ENCODE data around the gene LNPEP.
"Not testable (repeated sequence)": the region's sequence is repeated elsewhere in the genome, so short reads cannot be mapped to it uniquely, and the experiment has no call there.

LNPEP gene

DNA sequence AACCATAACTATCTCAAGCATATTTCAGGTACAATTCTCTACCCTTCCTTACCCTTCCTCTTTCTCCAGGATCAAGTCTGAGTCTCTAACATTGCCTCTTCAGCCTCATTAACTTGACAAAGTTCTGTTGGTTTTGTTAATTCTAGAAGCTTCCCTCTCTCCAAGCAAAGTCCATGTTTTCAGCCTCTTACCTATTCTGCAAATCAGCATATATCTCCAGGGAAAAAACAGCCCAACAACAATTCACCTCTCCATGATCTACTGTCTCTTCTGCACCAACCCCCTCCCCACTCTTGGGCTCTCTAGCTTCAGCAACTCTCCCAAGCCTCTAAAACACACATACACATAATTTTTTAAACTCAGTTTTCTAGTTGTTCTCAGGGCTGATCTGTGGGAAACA, 134.4 kb downstream of the LNPEP start:
- no peak for FAIRE-seq

DNA sequence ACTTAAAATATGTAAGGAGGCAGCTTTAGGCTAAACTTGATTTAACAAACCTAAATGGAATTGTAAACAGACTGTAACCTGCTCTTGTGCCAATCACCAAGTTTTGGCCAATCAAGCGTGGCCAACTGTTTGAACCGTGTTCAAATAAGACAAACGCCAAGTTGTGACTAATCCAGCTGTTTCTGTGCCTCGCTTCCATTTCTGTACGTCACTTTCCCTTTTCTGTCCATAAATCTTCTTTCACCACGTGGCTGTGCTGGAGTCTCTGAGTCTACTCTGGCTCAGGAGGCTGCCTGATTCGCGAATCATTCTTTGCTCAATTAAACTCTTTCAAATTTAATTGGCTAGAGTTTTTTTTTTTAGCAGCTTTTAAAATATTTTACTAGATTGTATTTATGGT, 135.2 kb downstream of the LNPEP start:
- FAIRE-seq = no peak

DNA sequence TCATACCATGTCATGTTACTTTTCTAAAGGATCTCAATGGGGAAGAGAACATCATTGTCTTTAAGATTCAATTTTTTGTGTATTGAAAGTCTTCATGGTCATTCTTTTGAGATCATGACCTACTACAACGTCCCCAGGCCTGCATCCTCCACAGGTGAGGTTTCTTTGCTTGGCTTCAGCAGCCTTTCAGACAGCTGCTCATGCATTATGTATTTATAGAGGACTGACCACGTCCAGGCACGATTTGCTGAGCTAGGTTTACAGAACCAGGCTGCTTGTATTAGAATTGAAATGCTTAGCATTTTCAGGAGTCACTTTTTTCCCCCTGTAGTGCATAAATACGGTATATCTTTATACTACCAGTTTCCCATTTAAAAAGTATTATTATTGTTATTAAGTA, 136.1 kb downstream of the LNPEP start:
- no peak for FAIRE-seq

DNA sequence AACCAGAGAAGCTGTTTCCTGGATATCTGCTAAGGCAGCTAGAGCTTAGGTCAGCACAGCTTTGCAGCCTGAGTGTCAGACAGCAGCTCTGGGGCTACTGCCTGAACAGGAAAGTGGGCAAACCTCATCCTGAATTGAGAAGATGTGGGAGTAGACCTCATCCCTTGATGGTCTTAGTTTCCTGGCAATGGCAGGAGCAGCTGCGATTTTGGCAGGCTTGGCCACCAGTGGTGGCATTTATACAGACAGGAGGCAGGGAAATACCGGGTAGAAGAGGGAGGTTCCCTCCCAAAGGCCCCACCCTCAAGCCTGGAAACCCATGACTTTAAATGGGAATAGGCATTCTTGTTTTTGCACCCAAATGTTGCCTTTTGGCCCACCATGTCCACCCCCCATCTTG, 136.8 kb downstream of the LNPEP start:
- FAIRE-seq = no peak

DNA sequence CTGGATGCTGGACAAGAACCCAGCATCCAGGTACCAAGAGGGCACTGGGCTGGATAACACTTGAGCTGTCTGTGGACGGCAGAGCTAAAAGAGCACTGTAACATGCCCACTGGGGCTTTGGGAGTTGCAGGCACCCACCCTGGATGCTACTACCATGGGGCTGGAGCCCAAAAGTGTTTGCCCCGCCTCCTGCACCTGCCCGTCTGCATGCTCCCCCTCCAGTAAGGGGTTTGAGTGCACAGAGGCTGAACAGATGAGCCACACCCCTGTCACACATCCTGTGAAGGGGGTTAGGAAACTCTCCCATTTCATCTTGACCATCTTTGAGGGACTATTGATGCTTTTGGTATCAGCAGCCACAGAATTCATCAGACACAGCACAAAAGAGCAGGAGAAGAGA, 137.5 kb downstream of the LNPEP start:
- FAIRE-seq = no peak

DNA sequence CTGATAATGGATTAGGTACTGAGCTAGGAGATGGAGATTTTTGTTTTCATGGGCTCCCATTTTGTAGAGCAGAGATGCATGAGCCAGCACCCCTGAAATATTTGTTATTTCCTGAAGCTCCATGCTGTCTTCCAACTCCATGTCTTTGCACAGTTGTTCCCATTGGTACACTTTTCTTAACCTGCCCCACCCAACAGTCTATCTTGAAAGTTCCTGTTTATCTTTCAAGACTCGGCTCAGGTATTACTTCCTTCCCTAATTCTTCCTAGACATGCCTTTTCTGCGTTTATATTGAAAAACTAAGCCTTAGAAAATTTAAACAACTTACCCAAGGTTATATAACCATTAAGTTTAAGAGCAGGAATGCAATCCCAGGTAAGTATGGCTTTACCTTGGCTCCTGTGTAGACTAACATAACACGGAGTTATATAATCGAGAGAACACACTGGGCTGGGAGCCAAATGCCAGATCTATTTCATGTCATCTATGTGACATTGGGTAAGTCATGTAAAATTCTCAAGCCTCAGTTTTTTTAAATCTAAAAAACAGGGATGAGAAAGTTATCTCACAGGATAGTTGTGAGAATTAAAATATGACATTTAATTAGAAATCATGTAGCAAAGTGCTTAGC, 139.1 kb downstream of the LNPEP start:
- FAIRE-seq = no peak

DNA sequence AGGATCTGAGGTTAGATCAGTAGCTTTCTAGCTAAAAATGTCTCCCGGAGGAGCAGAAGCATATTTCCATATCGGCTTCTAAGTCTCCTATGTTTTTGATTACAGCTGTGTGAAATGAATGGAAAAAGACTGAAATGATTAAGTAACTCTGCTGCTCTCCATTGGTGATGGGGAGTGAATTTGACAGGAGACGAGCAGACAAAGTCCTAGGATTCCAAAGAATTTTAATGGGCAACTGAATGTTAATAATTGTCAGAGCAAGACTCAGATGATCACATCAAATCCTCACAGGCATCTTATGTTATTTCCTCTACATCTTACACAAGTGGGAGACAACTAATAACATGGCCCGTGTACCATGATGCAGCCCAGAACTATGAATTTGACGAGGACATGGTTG, 139.8 kb downstream of the LNPEP start:
- no peak for FAIRE-seq

DNA sequence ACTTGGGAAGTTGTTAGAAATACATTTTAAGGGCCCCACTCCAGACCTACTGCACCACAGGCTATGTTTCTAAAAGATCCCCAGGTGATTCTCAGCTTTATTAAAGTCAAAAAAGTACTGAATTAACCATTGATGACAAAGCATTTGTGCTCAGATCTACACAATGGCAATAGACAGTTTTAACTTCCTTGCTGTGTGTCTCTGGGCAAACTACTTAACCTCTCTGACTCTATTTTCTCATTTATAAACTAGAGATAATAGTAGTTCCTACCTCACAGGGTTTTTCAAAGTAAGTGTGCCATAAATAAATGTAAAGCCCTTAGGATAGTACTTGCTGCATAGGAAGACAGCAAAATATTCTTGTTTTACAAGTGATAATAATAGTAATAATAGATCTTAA, 140.2 kb downstream of the LNPEP start:
- FAIRE-seq = no peak

DNA sequence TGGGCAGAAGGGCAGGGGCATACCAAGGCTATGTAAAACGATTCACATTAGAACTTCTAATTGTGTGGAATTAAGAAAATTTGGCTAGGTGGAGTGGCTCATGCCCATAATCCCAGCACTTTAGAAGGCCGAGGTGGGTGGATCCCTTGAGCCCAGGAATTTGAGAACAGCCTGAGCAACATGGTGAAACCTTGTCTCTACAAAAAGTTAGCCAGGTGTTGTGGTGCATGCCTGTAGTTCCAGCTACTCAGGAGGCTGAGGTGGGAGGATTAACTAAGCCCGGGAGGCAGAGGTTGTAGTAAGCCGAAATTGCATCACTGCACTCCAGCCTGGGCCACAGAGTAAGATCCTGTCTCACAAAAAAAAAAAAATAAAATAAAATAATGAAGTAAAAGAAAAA, 141.4 kb downstream of the LNPEP start:
- FAIRE-seq = no peak

DNA sequence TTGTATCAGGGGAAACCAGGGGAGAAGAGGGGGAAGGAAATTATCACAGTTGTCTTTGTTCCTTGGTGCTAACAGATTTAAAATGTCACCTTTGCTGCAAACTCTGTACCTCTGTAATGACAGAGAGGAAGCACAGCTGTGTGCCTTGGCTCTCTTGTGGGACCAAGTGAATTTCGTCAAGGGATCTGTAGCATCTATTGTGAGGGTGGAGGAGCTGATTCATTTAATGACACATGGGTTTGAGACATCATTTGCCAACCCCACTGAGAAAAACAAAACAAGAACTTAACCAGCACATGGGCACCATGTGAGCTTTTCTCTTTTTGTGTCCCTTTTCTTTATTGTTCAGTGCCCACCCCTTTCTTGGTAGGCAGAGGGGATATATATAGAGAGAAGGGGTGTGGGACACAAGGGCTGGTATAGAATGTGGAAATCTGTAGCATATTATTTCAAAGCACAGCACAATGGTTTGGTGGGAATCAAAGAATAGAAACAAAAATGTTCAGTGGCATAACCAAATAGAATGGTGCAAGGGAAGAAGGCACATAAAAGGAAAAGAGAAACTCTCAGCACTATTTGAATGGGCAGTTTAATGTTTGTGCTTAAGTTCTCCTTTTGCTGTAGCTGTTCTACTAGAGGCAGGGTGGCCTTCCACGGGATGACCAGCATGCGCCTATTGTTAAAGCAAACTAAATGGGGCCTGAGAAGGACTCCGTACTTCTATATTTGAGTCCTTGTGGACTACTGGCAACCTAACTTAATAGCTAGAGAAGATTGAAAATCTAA, 143.3 kb downstream of the LNPEP start:
- FAIRE-seq = no peak

DNA sequence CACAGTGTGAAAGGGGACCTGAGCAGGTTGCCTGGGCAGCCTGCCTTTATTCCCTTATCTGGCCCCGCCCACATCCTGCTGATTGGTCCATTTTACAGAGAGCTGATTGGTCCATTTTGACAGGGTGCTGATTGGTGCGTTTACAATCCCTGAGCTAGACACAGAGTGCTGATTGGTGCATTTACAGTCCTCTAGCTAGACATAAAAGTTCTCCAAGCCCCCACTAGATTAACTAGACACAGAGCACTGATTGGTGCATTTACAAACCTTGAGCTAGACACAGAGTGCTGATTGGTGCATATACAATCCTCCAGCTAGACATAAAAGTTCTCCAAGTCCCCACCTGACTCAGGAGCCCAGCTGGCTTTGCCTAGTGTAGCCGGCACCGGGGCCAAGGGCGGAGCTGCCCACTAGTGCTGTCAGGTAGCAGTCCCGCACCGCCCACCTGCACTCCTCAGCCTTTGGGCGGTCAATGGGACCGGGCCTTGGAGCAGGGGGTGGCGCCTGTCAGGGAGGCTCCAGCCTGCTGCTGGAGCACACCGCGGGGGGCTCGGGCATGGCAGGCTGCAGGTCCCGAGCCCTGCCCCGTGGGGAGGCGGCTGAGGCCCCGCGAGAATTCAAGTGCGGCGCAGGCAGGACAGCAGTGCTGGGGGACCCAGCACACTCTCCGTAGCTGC, 149.0 kb downstream of the LNPEP start:
- FAIRE-seq = not testable (repeated sequence)

DNA sequence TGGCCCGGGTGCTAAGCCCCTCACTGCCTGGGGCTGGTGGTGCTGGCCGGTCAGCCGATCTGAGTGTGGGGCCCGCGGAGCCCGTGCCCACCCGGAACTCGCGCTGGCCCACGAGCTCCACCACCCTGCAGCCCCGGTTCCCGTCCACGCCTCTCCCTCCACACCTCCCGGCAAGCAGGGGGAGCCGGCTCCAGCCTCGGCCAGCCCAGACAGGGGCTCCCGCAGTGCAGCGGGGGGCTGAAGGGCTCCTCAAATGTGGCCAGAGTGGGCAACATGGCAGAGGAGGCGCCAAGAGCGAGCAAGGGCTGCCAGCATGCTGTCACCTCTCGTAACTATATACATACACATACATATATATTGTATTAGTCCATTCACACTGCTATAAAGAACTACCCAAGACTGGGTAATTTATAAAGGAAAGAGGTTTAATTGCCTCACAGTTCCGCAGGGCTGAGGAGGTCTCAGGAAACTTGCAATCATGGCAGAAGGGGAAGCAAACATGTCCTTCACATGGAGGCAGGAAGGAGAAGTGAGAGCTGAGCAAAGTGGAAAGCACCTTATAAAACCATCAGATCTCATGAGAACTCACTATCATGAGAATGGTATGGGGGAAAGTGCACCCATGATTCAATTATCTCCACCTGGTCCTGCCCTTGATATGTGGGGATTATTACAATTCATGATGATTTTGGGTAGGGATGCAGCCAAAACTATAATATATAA, 149.7 kb downstream of the LNPEP start:
- no peak for FAIRE-seq
